GM12878 (cell line): ENCODE data around the gene PIP4K2A. TPM values are rescaled to one million over a fixed set of nuclear protein-coding genes. Genes with fewer than 3 reads are reported as not detected.
A peak's percentile ranks its signal among the peaks of the same experiment; 100 is the strongest.

Source experiments
- ATF3 ChIP-seq: IDR thresholded peaks from 2 replicates; pipeline ENCODE4 v1.6.1; 2011; ENCODE audit warnings: low read depth, mild to moderate bottlenecking, low read length, moderate library complexity, borderline replicate concordance; ENCODE audit errors: extremely low read depth
- BRCA1 ChIP-seq: IDR thresholded peaks from 2 replicates; pipeline ENCODE4 v1.6.1; 2011; ENCODE audit warnings: low read depth, low read length, improper control_type of control experiment
- HSF1 ChIP-seq: fragments of 150-350 bp; IDR thresholded peaks from 2 replicates; pipeline ENCODE4 v1.6.1; 2014; ENCODE audit warnings: mild to moderate bottlenecking, low read depth, low read length
- IRF5 ChIP-seq: fragments of 450-650 bp; IDR thresholded peaks from 2 replicates; pipeline ENCODE4 v1.6.1; 2017; ENCODE audit warnings: borderline replicate concordance
- LARP7 ChIP-seq: fragments of 450-650 bp; IDR thresholded peaks from 2 replicates; pipeline ENCODE4 v1.6.1; 2017; ENCODE audit warnings: mild to moderate bottlenecking
- MEF2A ChIP-seq: IDR thresholded peaks from 2 replicates; pipeline ENCODE4 v1.6.1; 2011; ENCODE audit warnings: low read depth, mild to moderate bottlenecking, low read length, moderate library complexity; ENCODE audit not compliant: insufficient read depth
- NFXL1 ChIP-seq: fragments of 450-650 bp; IDR thresholded peaks from 2 replicates; pipeline ENCODE4 v1.6.1; 2017; ENCODE audit warnings: antibody characterized with exemption, mild to moderate bottlenecking, borderline replicate concordance
- RAD51 ChIP-seq: fragments of 450-650 bp; IDR thresholded peaks from 2 replicates; pipeline ENCODE4 v1.6.1; 2016; ENCODE audit warnings: moderate library complexity, mild to moderate bottlenecking, inconsistent platforms
- WRNIP1 ChIP-seq: IDR thresholded peaks from 2 replicates; pipeline ENCODE4 v1.6.1; 2011; ENCODE audit warnings: low read depth, low read length, improper control_type of control experiment, borderline replicate concordance
- ZBTB40 ChIP-seq: fragments of 450-650 bp; IDR thresholded peaks from 2 replicates; pipeline ENCODE4 v1.6.1; 2016; ENCODE audit warnings: mild to moderate bottlenecking, moderate library complexity, borderline replicate concordance
- ZNF384 ChIP-seq: IDR thresholded peaks from 2 replicates; pipeline ENCODE4 v1.6.1; 2012; ENCODE audit warnings: low read depth, mild to moderate bottlenecking, low read length, improper control_type of control experiment, borderline replicate concordance
- polyA plus RNA-seq, 11 experiments: library from polyadenylated mRNA; depleted of rRNA in 4 of 11; unstranded in 6 of 11; stranded (reverse) in 5 of 11; fragments of >200 nt; fragmentation: Nextera tagmentation in 4 of 11; fragmentation: Illumina TruSeq in 1 of 11; extraction: Ambion mirVana in 4 of 11; extraction: Trizol in 1 of 11; gene quantifications; 1 replicate in 1 of 11; 2 replicates in 10 of 11; pipeline versions ENCODE4 v1.2.1 to v1.2.3, GENCODE V29; 2011 to 2016; ENCODE audit warnings: inconsistent platforms in 2 of 11, missing spikeins in 2 of 11, low read depth in 1 of 11
- total RNA-seq, 4 experiments: library from RNA; depleted of rRNA in 3 of 4; stranded (reverse); fragments of >200 nt in 3 of 4; fragmentation: Illumina TruSeq in 1 of 4; extraction: Trizol in 1 of 4; gene quantifications; 2 replicates each; pipeline versions ENCODE4 v1.2.1 to v1.2.3, GENCODE V29; 2013 to 2021
- TF ChIP-seq, protein P1 (sequence below): fragments of 450-650 bp; formaldehyde crosslinking; IDR thresholded peaks from 2 replicates; pipeline ENCODE4 v1.4.0; 2020; ENCODE audit warnings: mild to moderate bottlenecking, moderate library complexity
- TF ChIP-seq, protein P2 (sequence below): IDR thresholded peaks from 2 replicates; pipeline ENCODE4 v1.6.1; 2011; ENCODE audit warnings: mild to moderate bottlenecking, low read depth, low read length, moderate library complexity; ENCODE audit not compliant: insufficient replicate concordance
- TF ChIP-seq, protein P3 (sequence below): IDR thresholded peaks from 2 replicates; pipeline ENCODE4 v1.6.1; 2012; ENCODE audit warnings: low read depth, low read length, improper control_type of control experiment
- TF ChIP-seq, protein P4 (sequence below): IDR thresholded peaks from 2 replicates; pipeline ENCODE4 v1.6.1; 2012; ENCODE audit warnings: low read depth, low read length, improper control_type of control experiment

Gene PIP4K2A
- total and polyA plus RNA-seq, 10 of the 15 experiments (the other 5 are each of a cell fraction or from before 2014, with no cell fraction given) = 54.3 to 139 (median 84.4) TPM

- TF ChIP-seq, protein P1, sequence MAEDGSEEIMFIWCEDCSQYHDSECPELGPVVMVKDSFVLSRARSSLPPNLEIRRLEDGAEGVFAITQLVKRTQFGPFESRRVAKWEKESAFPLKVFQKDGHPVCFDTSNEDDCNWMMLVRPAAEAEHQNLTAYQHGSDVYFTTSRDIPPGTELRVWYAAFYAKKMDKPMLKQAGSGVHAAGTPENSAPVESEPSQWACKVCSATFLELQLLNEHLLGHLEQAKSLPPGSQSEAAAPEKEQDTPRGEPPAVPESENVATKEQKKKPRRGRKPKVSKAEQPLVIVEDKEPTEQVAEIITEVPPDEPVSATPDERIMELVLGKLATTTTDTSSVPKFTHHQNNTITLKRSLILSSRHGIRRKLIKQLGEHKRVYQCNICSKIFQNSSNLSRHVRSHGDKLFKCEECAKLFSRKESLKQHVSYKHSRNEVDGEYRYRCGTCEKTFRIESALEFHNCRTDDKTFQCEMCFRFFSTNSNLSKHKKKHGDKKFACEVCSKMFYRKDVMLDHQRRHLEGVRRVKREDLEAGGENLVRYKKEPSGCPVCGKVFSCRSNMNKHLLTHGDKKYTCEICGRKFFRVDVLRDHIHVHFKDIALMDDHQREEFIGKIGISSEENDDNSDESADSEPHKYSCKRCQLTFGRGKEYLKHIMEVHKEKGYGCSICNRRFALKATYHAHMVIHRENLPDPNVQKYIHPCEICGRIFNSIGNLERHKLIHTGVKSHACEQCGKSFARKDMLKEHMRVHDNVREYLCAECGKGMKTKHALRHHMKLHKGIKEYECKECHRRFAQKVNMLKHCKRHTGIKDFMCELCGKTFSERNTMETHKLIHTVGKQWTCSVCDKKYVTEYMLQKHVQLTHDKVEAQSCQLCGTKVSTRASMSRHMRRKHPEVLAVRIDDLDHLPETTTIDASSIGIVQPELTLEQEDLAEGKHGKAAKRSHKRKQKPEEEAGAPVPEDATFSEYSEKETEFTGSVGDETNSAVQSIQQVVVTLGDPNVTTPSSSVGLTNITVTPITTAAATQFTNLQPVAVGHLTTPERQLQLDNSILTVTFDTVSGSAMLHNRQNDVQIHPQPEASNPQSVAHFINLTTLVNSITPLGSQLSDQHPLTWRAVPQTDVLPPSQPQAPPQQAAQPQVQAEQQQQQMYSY (CRISPR knock-in tag) = no peak
- TF ChIP-seq ZNF384 (peak; percentile 92), HSF1 (no peak), RAD51 (no peak), LARP7 (no peak), WRNIP1 (no peak), MEF2A (peak; percentile 80), ATF3 (no peak), ZBTB40 (no peak; the same call in 1 of the 2 replicates), IRF5 (no peak), BRCA1 (no peak), NFXL1 (no peak)
- TF ChIP-seq, protein P2, sequence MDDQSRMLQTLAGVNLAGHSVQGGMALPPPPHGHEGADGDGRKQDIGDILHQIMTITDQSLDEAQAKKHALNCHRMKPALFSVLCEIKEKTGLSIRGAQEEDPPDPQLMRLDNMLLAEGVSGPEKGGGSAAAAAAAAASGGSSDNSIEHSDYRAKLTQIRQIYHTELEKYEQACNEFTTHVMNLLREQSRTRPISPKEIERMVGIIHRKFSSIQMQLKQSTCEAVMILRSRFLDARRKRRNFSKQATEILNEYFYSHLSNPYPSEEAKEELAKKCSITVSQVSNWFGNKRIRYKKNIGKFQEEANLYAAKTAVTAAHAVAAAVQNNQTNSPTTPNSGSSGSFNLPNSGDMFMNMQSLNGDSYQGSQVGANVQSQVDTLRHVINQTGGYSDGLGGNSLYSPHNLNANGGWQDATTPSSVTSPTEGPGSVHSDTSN = peak; percentile 36
- TF ChIP-seq, protein P3, sequence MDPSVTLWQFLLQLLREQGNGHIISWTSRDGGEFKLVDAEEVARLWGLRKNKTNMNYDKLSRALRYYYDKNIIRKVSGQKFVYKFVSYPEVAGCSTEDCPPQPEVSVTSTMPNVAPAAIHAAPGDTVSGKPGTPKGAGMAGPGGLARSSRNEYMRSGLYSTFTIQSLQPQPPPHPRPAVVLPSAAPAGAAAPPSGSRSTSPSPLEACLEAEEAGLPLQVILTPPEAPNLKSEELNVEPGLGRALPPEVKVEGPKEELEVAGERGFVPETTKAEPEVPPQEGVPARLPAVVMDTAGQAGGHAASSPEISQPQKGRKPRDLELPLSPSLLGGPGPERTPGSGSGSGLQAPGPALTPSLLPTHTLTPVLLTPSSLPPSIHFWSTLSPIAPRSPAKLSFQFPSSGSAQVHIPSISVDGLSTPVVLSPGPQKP = no peak
- TF ChIP-seq, protein P4, sequence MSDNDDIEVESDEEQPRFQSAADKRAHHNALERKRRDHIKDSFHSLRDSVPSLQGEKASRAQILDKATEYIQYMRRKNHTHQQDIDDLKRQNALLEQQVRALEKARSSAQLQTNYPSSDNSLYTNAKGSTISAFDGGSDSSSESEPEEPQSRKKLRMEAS = peak; percentile 53; the same call in 1 of the 2 replicates
Measured at GRCh38 chr10:22606164-22606614, 108.2 kb downstream of the PIP4K2A start (continued).
